Cortex of kidney (tissue), 1 donor: Measurements from ENCODE around the gene BLID.

Experiments
- DNase-seq: peaks from one replicate; lab custom pipeline; 2025; lab: John Stamatoyannopoulos, UW

BLID gene

GRCh38 chr11:122115524-122116379, at the start of gene BLID:
Gene BLID (minus strand): TSS chr11:122116215. CDS start chr11:122115922, 293 bp downstream.
- DNase-seq = no peak

GRCh38 chr11:122163053-122163819, 47.2 kb upstream of the BLID start:
- no peak for DNase-seq

- DNase-seq = no peak
Observed at GRCh38 chr11:122162095-122162494, 46.1 kb upstream of the BLID start.

GRCh38 chr11:122160841-122161590, 45.0 kb upstream of the BLID start:
- DNase-seq = no peak

GRCh38 chr11:122159861-122160260, 43.8 kb upstream of the BLID start:
- DNase-seq = no peak

GRCh38 chr11:122159173-122159721, 43.2 kb upstream of the BLID start:
- DNase-seq = no peak

GRCh38 chr11:122158171-122158570, 42.2 kb upstream of the BLID start:
- no peak for DNase-seq

GRCh38 chr11:122157653-122158161, 41.7 kb upstream of the BLID start:
- no peak for DNase-seq

GRCh38 chr11:122156940-122157382, 40.9 kb upstream of the BLID start:
- no peak for DNase-seq

- no peak for DNase-seq
Observed at GRCh38 chr11:122155765-122156527, 39.9 kb upstream of the BLID start.

- no peak for DNase-seq
Observed at GRCh38 chr11:122154994-122155393, 39.0 kb upstream of the BLID start.

GRCh38 chr11:122154227-122154626, 38.2 kb upstream of the BLID start:
- DNase-seq = no peak

GRCh38 chr11:122153746-122154145, 37.7 kb upstream of the BLID start:
- DNase-seq = no peak

GRCh38 chr11:122150216-122151124, 34.5 kb upstream of the BLID start:
- no peak for DNase-seq

- DNase-seq = no peak
Observed at GRCh38 chr11:122149202-122149601, 33.2 kb upstream of the BLID start.

GRCh38 chr11:122146475-122146874, 30.5 kb upstream of the BLID start:
- no peak for DNase-seq

GRCh38 chr11:122145715-122146274, 29.8 kb upstream of the BLID start:
- DNase-seq = no peak

- DNase-seq = no peak
Observed at GRCh38 chr11:122144752-122145151, 28.7 kb upstream of the BLID start.

- DNase-seq = no peak
Observed at GRCh38 chr11:122141725-122142124, 25.7 kb upstream of the BLID start.

- no peak for DNase-seq
Observed at GRCh38 chr11:122140500-122140899, 24.5 kb upstream of the BLID start.
